HepG2 (cell line): ENCODE measurements around the gene MRPL14. TPM values are rescaled to one million over a fixed set of nuclear protein-coding genes. Genes with fewer than 3 reads are reported as not detected.

Source experiments
- ATRX ChIP-seq: sonication (generic); formaldehyde crosslinking; IDR thresholded peaks from 2 replicates; pipeline ENCODE4 v1.4.0; 2020; ENCODE audit warnings: missing genetic modification reagents, borderline replicate concordance
- BRD4 ChIP-seq: sonication (generic); formaldehyde crosslinking; IDR thresholded peaks from 2 replicates; pipeline ENCODE4 v1.4.0; 2020; ENCODE audit warnings: missing genetic modification reagents
- ERF ChIP-seq: IDR thresholded peaks from 2 replicates; pipeline ENCODE4 v1.6.1; 2018; ENCODE audit warnings: missing biosample characterization, missing genetic modification reagents
- FOXC1 ChIP-seq: sonication (generic); formaldehyde crosslinking; IDR thresholded peaks from 2 replicates; pipeline ENCODE4 v1.8.0; 2022; ENCODE audit warnings: mild to moderate bottlenecking, missing genetic modification reagents, borderline replicate concordance
- GATAD2A ChIP-seq: IDR thresholded peaks from 2 replicates; pipeline ENCODE4 v1.6.1; 2016
- GLMP ChIP-seq: sonication (generic); formaldehyde crosslinking; IDR thresholded peaks from 2 replicates; pipeline ENCODE4 v1.9.0; 2021; ENCODE audit warnings: missing genetic modification reagents, mild to moderate bottlenecking, borderline replicate concordance
- HBP1 ChIP-seq: IDR thresholded peaks from 2 replicates; pipeline ENCODE4 v1.6.1; 2016; ENCODE audit warnings: low read depth, control low read depth
- HNF4A ChIP-seq: sonication (generic); formaldehyde crosslinking; IDR thresholded peaks from 2 replicates; pipeline ENCODE4 v1.4.0; 2020; ENCODE audit warnings: missing genetic modification reagents
- JARID2 ChIP-seq: sonication (generic); formaldehyde crosslinking; IDR thresholded peaks from 2 replicates; pipeline ENCODE4 v1.8.1; 2023; ENCODE audit warnings: missing genetic modification reagents, inconsistent platforms; ENCODE audit not compliant: insufficient replicate concordance
- MAFF ChIP-seq: IDR thresholded peaks from 2 replicates; pipeline ENCODE4 v1.6.1; 2011; ENCODE audit warnings: low read depth, low read length, improper control_type of control experiment
- MIER3 ChIP-seq: IDR thresholded peaks from 2 replicates; pipeline ENCODE4 v1.6.1; 2016; ENCODE audit warnings: missing compliant biosample characterization, borderline replicate concordance
- NCOA2 ChIP-seq: sonication (generic); formaldehyde crosslinking; IDR thresholded peaks from 2 replicates; pipeline ENCODE4 v1.8.0; 2022; ENCODE audit warnings: inconsistent platforms
- PCBP1 ChIP-seq: fragments of 200-400 bp; formaldehyde crosslinking; IDR thresholded peaks from 2 replicates; pipeline ENCODE4 v1.6.1; 2017; ENCODE audit warnings: mild to moderate bottlenecking, low read depth, low read length, borderline replicate concordance
- RBAK ChIP-seq: sonication (generic); formaldehyde crosslinking; IDR thresholded peaks from 2 replicates; pipeline ENCODE4 v1.5.1; 2020; ENCODE audit warnings: mild to moderate bottlenecking, missing genetic modification reagents
- SALL2 ChIP-seq: sonication (generic); formaldehyde crosslinking; IDR thresholded peaks from 2 replicates; pipeline ENCODE4 v1.8.1; 2023; ENCODE audit warnings: mild to moderate bottlenecking, missing genetic modification reagents, inconsistent platforms
- SOX6 ChIP-seq, 2 experiments: fragments of 450-650 bp in 1 of 2; sonication (generic) in 1 of 2; formaldehyde crosslinking in 1 of 2; IDR thresholded peaks; 2 replicates each; pipeline versions ENCODE4 v1.4.0 to v1.6.1; 2017 to 2020; ENCODE audit warnings: antibody characterized with exemption in 1 of 2, mild to moderate bottlenecking in 1 of 2, missing genetic modification reagents in 1 of 2
- SRY ChIP-seq: sonication (generic); formaldehyde crosslinking; IDR thresholded peaks from 2 replicates; pipeline ENCODE4 v1.8.0; 2022; ENCODE audit warnings: mild to moderate bottlenecking, missing genetic modification reagents
- ZFP90 ChIP-seq: sonication (generic); formaldehyde crosslinking; IDR thresholded peaks from 2 replicates; pipeline ENCODE4 v1.8.0; 2022; ENCODE audit warnings: missing genetic modification reagents, mild to moderate bottlenecking, inconsistent platforms, borderline replicate concordance
- ZNF10 ChIP-seq: sonication (generic); formaldehyde crosslinking; IDR thresholded peaks from 2 replicates; pipeline ENCODE4 v1.4.0; 2020; ENCODE audit warnings: mild to moderate bottlenecking, low read depth, missing genetic modification reagents, borderline replicate concordance
- ZNF530 ChIP-seq: sonication (generic); formaldehyde crosslinking; IDR thresholded peaks from 2 replicates; pipeline ENCODE4 v1.5.0; 2020; ENCODE audit warnings: low read depth, mild to moderate bottlenecking, missing genetic modification reagents
- ZNF605 ChIP-seq: sonication (generic); formaldehyde crosslinking; IDR thresholded peaks from 2 replicates; pipeline ENCODE4 v1.8.0; 2022; ENCODE audit warnings: mild to moderate bottlenecking, missing genetic modification reagents
- ZNF616 ChIP-seq: sonication (generic); formaldehyde crosslinking; IDR thresholded peaks from 2 replicates; pipeline ENCODE4 v1.5.0; 2020; ENCODE audit warnings: low read depth, mild to moderate bottlenecking, missing genetic modification reagents
- ZNF792 ChIP-seq: IDR thresholded peaks from 2 replicates; pipeline ENCODE4 v1.6.1; 2016
- polyA plus RNA-seq, 8 experiments: library from polyadenylated mRNA; depleted of rRNA in 3 of 8; stranded (reverse) in 7 of 8; unstranded in 1 of 8; fragments of >200 nt; fragmentation: Illumina TruSeq in 4 of 8; extraction: Trizol in 4 of 8; gene quantifications; 2 replicates each; pipeline versions ENCODE4 v1.2.1 to v1.2.3, GENCODE V29; 2011 to 2016; ENCODE audit warnings: low read depth in 4 of 8, missing spikeins in 1 of 8, mixed read lengths in 1 of 8; ENCODE audit not compliant: insufficient read depth in 1 of 8
- total RNA-seq, 5 experiments: library from RNA; depleted of rRNA; stranded (reverse); fragments of >200 nt; fragmentation: Illumina TruSeq; extraction: Trizol; gene quantifications; 2 replicates each; pipeline ENCODE4 v1.2.3, GENCODE V29; 2016; ENCODE audit warnings: low read depth in 1 of 5
- TF ChIP-seq, protein P1 (sequence below): sonication (generic); formaldehyde crosslinking; IDR thresholded peaks from 2 replicates; pipeline ENCODE4 v1.4.0; 2020; ENCODE audit warnings: mild to moderate bottlenecking, missing genetic modification reagents
- TF ChIP-seq, protein P2 (sequence below): sonication (generic); formaldehyde crosslinking; IDR thresholded peaks from 2 replicates; pipeline ENCODE4 v1.4.0; 2020; ENCODE audit warnings: mild to moderate bottlenecking, missing genetic modification reagents, borderline replicate concordance

Gene MRPL14
- total and polyA plus RNA-seq, 2 of the 13 experiments (the other 11 are each of a cell fraction or from before 2014, with no cell fraction given) = 157 to 178 TPM

DNA sequence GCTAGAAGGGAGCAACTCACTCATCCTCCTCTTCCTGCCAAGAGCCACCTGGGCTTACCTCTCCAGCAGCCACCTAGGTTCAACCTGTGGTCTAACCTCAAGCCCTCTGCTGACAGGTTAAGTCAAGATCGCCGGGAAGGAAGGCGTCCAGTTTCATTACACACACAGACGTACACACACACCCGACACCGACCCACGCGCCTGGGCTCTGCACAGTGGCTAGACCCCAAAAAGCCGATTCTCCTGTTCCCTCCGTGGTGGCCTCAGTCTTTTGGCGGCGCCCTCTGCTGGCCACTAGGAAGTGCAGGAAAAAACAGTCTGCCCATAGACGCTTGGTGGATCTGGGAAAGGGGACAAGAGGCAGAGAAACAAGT is 52.8 kb downstream of the MRPL14 start (continued):
- TF ChIP-seq ZNF605 (no peak; the same call in 1 of the 2 replicates), ATRX (CRISPR knock-in tag) (no peak), JARID2 (CRISPR knock-in tag) (no peak), PCBP1 (no peak), ZFP90 (CRISPR knock-in tag) (peak; percentile 77; the same call in 1 of the 2 replicates), GATAD2A (peak; percentile 82), ERF (CRISPR knock-in tag) (no peak), MAFF (no peak), BRD4 (CRISPR knock-in tag) (peak; percentile 89), SRY (CRISPR knock-in tag) (no peak; the same call in 1 of the 2 replicates), RBAK (CRISPR knock-in tag) (no peak), FOXC1 (CRISPR knock-in tag) (no peak), MIER3 (CRISPR knock-in tag) (peak; percentile 55; the same call in 1 of the 2 replicates), ZNF10 (CRISPR knock-in tag) (no peak), ZNF616 (peak; percentile 70; the same call in 1 of the 2 replicates), SALL2 (CRISPR knock-in tag) (no peak), ZNF530 (CRISPR knock-in tag) (no peak), NCOA2 (CRISPR knock-in tag) (0 out of 2 replicates have a peak, but pooled peaks have one; percentile 47), GLMP (no peak), ZNF792 (CRISPR knock-in tag) (peak; percentile 60; the same call in 1 of the 2 replicates), HBP1 (CRISPR knock-in tag) (peak; percentile 34; the same call in 1 of the 2 replicates), SOX6 (IDR thresholded peaks at IDR 0.05) (no peak), SOX6 (CRISPR knock-in tag; IDR thresholded peaks at IDR 0.05) (no peak), HNF4A (0 out of 2 replicates have a peak, but pooled peaks have one; percentile 11)
- TF ChIP-seq, protein P1, sequence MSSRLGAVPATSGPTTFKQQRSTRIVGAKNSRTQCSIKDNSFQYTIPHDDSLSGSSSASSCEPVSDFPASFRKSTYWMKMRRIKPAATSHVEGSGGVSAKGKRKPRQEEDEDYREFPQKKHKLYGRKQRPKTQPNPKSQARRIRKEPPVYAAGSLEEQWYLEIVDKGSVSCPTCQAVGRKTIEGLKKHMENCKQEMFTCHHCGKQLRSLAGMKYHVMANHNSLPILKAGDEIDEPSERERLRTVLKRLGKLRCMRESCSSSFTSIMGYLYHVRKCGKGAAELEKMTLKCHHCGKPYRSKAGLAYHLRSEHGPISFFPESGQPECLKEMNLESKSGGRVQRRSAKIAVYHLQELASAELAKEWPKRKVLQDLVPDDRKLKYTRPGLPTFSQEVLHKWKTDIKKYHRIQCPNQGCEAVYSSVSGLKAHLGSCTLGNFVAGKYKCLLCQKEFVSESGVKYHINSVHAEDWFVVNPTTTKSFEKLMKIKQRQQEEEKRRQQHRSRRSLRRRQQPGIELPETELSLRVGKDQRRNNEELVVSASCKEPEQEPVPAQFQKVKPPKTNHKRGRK (CRISPR knock-in tag) = no peak
- TF ChIP-seq, protein P2, sequence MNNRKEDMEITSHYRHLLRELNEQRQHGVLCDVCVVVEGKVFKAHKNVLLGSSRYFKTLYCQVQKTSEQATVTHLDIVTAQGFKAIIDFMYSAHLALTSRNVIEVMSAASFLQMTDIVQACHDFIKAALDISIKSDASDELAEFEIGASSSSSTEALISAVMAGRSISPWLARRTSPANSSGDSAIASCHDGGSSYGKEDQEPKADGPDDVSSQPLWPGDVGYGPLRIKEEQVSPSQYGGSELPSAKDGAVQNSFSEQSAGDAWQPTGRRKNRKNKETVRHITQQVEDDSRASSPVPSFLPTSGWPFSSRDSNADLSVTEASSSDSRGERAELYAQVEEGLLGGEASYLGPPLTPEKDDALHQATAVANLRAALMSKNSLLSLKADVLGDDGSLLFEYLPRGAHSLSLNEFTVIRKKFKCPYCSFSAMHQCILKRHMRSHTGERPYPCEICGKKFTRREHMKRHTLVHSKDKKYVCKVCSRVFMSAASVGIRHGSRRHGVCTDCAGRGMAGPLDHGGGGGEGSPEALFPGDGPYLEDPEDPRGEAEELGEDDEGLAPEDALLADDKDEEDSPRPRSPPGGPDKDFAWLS = no peak; the same call in 1 of the 2 replicates
